Measurements from ENCODE around the gene TCF4.
A peak's percentile ranks its signal among the peaks of the same experiment; 100 is the strongest.

TCF4 gene

DNA sequence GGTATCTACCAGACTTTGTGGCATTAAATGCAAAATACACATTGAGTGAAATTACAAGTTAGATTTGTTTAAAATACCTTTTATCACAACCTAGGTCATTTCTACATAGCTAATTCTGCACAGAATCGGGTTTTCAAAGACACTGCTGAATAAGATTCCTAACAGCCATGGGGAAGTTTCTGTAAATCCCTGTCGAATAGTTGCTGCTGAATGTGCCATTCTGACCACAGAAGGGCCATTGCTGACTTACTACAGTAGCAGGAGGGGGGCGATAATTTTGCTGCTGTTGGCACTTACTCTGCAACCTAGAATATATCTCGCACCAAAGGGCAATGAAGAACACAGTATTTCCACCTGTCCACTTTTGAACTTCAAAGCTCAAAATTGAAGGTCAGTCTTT lies 232.8 kb downstream of the TCF4 start:
- no peak overlapping the region for H3K4me3 ChIP-seq (ENCODE audit: low read length)
- no peak overlapping the region for H2AFZ ChIP-seq (ENCODE audit: low read length)
- no peak overlapping the region for H3K27ac ChIP-seq (ENCODE audit: low read length)
- H3K9me2 ChIP-seq (replicated peaks; ENCODE audit: insufficient read depth, low read length): no peaks in the 10 kb centered on the region
- no peaks in the 10 kb centered on the region for H4K20me1 ChIP-seq (ENCODE audit: insufficient read depth, low read length)
- H3K4me2 ChIP-seq (ENCODE audit: low read depth, low read length): no peak overlapping the region
- no peaks in the 10 kb centered on the region for H3F3A ChIP-seq (ENCODE audit: insufficient read depth, low read length)
- no peaks in the 10 kb centered on the region for H3K4me1 ChIP-seq (ENCODE audit: low read length)
- no peaks in the 10 kb centered on the region for H3K27me3 ChIP-seq (replicated peaks; ENCODE audit: insufficient read depth, low read length)
- H3K79me2 ChIP-seq (ENCODE audit: low read length): no peaks in the 10 kb centered on the region
- H3K36me3 ChIP-seq (replicated peaks; ENCODE audit: insufficient read depth, low read length): no peaks in the 10 kb centered on the region
- H3K9me3 ChIP-seq (replicated peaks; ENCODE audit: insufficient read depth, low read length): no peaks in the 10 kb centered on the region
- no peak for DNase-seq
- H3K9ac ChIP-seq (ENCODE audit: low read length): no peak overlapping the region
- TF ChIP-seq, protein P1, sequence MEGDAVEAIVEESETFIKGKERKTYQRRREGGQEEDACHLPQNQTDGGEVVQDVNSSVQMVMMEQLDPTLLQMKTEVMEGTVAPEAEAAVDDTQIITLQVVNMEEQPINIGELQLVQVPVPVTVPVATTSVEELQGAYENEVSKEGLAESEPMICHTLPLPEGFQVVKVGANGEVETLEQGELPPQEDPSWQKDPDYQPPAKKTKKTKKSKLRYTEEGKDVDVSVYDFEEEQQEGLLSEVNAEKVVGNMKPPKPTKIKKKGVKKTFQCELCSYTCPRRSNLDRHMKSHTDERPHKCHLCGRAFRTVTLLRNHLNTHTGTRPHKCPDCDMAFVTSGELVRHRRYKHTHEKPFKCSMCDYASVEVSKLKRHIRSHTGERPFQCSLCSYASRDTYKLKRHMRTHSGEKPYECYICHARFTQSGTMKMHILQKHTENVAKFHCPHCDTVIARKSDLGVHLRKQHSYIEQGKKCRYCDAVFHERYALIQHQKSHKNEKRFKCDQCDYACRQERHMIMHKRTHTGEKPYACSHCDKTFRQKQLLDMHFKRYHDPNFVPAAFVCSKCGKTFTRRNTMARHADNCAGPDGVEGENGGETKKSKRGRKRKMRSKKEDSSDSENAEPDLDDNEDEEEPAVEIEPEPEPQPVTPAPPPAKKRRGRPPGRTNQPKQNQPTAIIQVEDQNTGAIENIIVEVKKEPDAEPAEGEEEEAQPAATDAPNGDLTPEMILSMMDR (IDR thresholded peaks at IDR 0.05; ENCODE audit: low read length): no peak
- TF ChIP-seq EZH2 (optimal IDR thresholded peaks at IDR 0.05; ENCODE audit: low read depth, low read length): no peak
- TF ChIP-seq EZH2phosphoT487 (IDR thresholded peaks at IDR 0.05; ENCODE audit: low read length): no peak

DNA sequence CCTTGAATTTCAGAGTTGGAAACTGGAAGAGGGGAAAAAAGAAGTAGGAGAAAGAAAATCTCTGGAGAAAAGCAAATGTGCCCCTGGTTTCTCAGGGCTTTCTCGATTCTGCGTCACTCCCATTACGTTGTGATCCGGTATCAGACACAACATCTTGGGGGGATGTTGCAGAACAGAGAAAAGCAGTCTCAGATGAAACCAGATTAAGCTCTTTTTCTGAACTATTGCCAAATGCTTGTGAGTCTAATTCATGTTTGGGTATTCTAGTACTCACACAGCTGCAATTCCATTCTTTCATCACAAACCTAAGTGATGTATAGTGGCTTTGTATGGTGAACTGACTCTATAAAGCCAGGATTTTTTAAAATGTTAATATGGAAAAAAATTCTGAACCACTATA lies 233.2 kb downstream of the TCF4 start:
- no peak for DNase-seq
- TF ChIP-seq, protein P1 (IDR thresholded peaks at IDR 0.05; ENCODE audit: low read length): no peak
- TF ChIP-seq EZH2 (optimal IDR thresholded peaks at IDR 0.05; ENCODE audit: low read depth, low read length): no peak
- TF ChIP-seq EZH2phosphoT487 (IDR thresholded peaks at IDR 0.05; ENCODE audit: low read length): no peak
- no peak overlapping the region for H3K4me3 ChIP-seq (ENCODE audit: low read length)
- H3K27me3 ChIP-seq (replicated peaks; ENCODE audit: insufficient read depth, low read length): no peaks in the 10 kb centered on the region
- H3K9ac ChIP-seq (ENCODE audit: low read length): no peak overlapping the region
- H3K79me2 ChIP-seq (ENCODE audit: low read length): no peaks in the 10 kb centered on the region
- H4K20me1 ChIP-seq (ENCODE audit: insufficient read depth, low read length): no peaks in the 10 kb centered on the region
- H3K9me3 ChIP-seq (replicated peaks; ENCODE audit: insufficient read depth, low read length): no peaks in the 10 kb centered on the region
- no peak overlapping the region for H2AFZ ChIP-seq (ENCODE audit: low read length)
- H3K9me2 ChIP-seq (replicated peaks; ENCODE audit: insufficient read depth, low read length): no peaks in the 10 kb centered on the region
- H3K36me3 ChIP-seq (replicated peaks; ENCODE audit: insufficient read depth, low read length): no peaks in the 10 kb centered on the region
- no peak overlapping the region for H3K4me2 ChIP-seq (ENCODE audit: low read depth, low read length)
- no peaks in the 10 kb centered on the region for H3K4me1 ChIP-seq (ENCODE audit: low read length)
- no peaks in the 10 kb centered on the region for H3F3A ChIP-seq (ENCODE audit: insufficient read depth, low read length)
- no peak overlapping the region for H3K27ac ChIP-seq (ENCODE audit: low read length)

DNA sequence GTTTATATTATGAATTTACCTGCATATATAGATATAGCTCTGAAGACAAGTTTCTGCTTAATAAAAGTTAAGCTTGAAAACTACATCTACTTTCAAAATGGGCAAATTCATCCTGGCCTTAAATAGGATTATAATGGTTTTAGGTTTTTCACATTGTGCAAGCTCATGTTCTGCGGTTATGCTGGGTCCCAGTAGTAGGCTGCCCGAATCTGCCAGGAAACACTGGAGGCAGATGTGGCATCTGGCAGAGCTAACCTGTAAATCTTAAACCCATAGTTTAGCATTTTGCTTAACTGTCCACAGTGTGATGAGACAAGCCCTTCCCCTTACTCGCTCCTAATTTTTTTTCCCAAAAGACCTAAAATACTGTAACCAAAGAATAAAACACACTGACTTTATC lies 234.2 kb downstream of the TCF4 start:
- Histone ChIP-seq H3K4me3 (ENCODE audit: low read length) (no peak overlapping the region), H3K4me2 (ENCODE audit: low read depth, low read length) (no peak overlapping the region), H3K9me3 (replicated peaks; ENCODE audit: insufficient read depth, low read length) (no peaks in the 10 kb centered on the region), H3K79me2 (ENCODE audit: low read length) (no peaks in the 10 kb centered on the region), H4K20me1 (ENCODE audit: insufficient read depth, low read length) (no peaks in the 10 kb centered on the region), H3K4me1 (ENCODE audit: low read length) (no peaks in the 10 kb centered on the region), H3F3A (ENCODE audit: insufficient read depth, low read length) (no peaks in the 10 kb centered on the region), H3K9ac (ENCODE audit: low read length) (no peak overlapping the region), H3K27ac (ENCODE audit: low read length) (no peak overlapping the region), H2AFZ (ENCODE audit: low read length) (no peak overlapping the region), H3K36me3 (replicated peaks; ENCODE audit: insufficient read depth, low read length) (no peaks in the 10 kb centered on the region), H3K27me3 (replicated peaks; ENCODE audit: insufficient read depth, low read length) (no peaks in the 10 kb centered on the region), H3K9me2 (replicated peaks; ENCODE audit: insufficient read depth, low read length) (no peaks in the 10 kb centered on the region)
- TF ChIP-seq, protein P1 (IDR thresholded peaks at IDR 0.05; ENCODE audit: low read length): no peak
- TF ChIP-seq EZH2 (optimal IDR thresholded peaks at IDR 0.05; ENCODE audit: low read depth, low read length) (no peak), EZH2phosphoT487 (IDR thresholded peaks at IDR 0.05; ENCODE audit: low read length) (no peak)
- peak; percentile 27 for DNase-seq
